ENCODE data around the gene EFCAB6. TPM values are rescaled to one million over a fixed set of nuclear protein-coding genes. Genes with fewer than 3 reads are reported as not detected.

EFCAB6 gene
- total RNA-seq, 1 donor: 2.7 TPM

DNA sequence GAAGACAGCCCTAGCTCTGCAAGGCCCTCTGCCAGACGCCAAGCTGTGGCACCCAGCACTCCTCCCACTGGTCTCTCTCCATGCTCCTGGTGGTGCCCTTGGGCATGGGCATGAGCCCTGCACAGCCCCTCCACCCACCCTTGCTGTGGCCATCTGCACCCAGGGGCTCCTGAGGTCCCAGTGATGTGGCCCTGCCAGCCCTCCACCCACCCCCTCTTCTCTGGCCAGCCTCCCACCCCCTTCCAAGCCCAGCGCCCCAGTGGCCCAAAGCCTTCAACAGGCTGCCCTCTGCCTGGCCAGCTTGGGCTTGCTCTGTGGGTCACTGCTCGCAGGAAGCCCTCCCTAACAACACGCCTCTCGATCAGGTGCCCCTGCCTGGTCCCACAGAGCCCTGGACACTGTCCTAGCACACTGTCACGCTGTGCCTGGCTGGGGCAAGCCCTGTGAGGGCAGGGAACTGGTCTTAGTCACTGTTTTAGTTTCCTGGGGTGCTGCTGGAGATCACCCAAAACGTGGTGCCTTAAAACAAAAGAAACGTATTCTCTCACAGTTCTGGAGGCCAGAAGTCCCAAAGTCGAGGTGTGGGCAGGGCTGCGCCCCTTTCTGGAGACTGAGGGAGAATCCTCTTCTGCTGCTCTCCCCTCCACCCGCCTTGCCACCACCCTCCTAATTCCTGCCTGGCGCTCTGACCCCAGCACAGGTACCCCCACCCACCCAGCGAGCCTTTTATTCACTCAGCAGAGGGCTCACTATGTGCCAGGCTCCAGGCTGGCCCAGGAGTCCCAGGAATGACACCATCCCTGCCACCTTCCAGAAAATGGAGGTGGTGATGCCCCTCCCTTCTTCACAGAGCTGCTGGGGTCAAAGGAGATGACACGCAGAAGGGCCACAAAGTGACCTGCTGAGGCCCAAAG is 35.5 kb upstream of the EFCAB6 start:
- no peak overlapping the region for H3K4me3 ChIP-seq (ENCODE audit: low read depth, low read length)
- TF ChIP-seq, protein P1, sequence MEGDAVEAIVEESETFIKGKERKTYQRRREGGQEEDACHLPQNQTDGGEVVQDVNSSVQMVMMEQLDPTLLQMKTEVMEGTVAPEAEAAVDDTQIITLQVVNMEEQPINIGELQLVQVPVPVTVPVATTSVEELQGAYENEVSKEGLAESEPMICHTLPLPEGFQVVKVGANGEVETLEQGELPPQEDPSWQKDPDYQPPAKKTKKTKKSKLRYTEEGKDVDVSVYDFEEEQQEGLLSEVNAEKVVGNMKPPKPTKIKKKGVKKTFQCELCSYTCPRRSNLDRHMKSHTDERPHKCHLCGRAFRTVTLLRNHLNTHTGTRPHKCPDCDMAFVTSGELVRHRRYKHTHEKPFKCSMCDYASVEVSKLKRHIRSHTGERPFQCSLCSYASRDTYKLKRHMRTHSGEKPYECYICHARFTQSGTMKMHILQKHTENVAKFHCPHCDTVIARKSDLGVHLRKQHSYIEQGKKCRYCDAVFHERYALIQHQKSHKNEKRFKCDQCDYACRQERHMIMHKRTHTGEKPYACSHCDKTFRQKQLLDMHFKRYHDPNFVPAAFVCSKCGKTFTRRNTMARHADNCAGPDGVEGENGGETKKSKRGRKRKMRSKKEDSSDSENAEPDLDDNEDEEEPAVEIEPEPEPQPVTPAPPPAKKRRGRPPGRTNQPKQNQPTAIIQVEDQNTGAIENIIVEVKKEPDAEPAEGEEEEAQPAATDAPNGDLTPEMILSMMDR (IDR thresholded peaks at IDR 0.05; ENCODE audit: insufficient read depth, low read length): no peak
- no peak for DNase-seq (ENCODE audit: low read depth)

DNA sequence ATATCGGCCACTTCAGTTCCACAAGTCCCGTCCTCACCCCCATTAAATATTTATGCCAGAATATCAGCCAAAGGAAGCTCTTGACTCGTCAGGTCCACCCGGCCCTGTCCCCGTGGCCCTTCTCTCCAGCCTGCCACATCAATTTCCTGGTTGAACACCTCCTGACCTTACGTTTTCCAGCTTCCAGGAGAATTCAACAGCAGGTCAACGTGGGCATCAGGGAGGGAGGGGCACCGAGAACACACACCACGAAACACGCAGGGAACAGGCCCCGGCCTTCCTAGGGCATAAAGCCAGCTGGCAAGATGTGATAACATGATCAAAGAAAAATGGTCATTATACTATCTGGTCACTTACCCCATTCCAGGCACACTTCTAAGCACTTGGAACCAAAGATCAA is 34.9 kb upstream of the EFCAB6 start:
- DNase-seq (ENCODE audit: low read depth): no peak
- H3K4me3 ChIP-seq (ENCODE audit: low read depth, low read length): no peak overlapping the region
- TF ChIP-seq, protein P1 (IDR thresholded peaks at IDR 0.05; ENCODE audit: insufficient read depth, low read length): no peak

DNA sequence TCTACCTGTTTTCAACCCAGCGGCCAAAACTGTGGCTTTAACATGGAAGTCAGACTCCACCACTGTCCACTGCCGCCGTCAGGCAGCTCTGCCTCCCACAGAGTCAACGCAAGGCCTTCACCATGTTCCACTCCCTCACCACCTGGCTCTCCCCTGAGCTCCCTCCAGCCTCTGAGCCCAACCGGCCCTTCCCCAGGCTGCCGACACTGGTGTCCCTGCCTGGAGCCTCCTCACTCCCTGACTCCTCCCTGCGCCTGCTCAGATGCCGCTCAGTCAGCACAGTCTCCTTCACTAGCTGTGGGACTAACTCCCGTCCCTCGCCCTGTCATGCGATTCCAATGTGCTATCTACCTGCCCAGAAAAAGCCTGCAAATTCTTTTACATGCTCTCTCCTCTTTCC is 33.9 kb upstream of the EFCAB6 start:
- no peak overlapping the region for H3K4me3 ChIP-seq (ENCODE audit: low read depth, low read length)
- no peak for DNase-seq (ENCODE audit: low read depth)
- TF ChIP-seq, protein P1 (IDR thresholded peaks at IDR 0.05; ENCODE audit: insufficient read depth, low read length): no peak

DNA sequence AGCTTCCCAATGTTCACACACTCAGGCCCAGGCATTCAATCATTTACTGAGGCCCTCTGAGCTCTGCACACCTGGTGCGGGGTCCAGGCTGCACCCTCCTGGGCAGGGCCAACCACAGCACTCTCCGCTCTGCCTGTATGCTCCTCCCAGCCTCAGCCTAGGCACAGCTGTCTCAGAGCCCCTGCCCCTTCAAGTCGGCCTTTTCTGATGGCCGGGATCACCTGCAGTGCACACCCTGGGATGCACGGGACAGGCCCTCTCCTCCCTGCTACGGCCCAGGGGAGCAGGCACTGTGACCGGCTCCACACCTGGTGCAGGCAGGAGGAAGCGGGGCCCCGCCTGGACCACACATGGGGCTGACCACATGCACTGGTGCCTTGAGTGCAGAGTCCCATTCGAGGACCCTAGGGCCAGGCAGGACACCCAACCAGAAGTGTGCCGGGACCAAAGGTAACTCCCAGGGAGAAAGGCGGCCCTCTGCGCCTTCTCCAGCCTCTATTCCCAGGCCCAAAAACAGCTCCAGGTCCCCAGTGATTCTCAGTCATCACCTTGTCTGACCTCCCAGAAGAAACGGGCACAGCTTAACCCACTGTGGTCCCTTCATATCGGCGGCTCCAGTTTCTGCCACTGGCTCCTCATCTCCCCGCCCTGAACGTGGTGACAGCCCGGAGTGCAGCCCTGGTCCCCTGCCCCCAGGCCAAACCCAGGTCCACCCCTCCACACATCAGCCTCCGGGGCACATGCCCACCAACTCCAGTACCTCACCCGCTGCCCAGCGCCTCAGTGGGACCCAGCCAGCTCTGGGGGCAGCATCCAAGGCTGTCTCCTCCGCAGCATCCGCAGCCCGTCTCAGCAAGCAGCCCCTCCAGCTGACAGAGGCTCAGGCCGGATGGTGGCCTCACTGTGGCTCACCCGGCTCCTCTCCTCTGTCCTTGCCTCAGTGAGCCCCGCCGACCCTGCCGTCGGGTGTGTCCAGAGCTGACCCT is 32.7 kb upstream of the EFCAB6 start:
- no peak for DNase-seq (ENCODE audit: low read depth)
- TF ChIP-seq, protein P1 (IDR thresholded peaks at IDR 0.05; ENCODE audit: insufficient read depth, low read length): no peak
- no peak overlapping the region for H3K4me3 ChIP-seq (ENCODE audit: low read depth, low read length)

DNA sequence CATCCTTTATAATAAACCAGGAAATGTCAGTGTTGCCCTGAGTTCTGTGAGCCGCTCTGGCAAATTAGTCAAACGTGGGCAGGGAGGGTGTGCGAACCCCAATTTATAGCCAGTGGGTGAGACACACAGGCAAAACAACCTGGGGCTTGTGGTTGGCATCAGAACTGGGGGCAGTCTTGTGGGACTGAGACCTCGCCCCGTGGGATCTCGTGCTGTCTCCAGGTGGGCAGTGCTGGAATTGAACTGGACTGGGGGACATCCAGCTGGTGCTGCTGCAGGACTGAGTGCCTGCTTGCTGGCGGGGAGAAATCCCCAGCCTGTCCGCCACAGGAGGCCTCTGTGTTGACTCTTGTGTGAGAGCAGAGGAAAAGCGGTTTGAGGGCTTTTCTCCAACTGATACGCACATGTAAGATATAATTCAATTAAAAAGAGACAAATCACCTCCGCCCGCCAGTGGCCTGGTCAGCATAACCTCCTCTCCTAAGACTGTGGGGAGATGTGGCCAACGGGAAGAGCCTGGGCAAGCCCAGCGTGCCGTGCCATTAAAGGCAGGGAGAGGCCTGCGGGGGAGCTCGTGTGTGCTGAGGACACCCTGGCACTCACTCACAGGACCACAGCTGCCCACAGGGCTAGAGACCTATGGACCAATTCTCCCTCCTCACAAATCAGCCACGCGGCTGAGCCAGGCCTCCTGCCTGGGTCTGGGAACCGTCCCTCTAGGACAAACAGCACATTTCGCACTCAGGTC is 31.9 kb upstream of the EFCAB6 start:
- TF ChIP-seq, protein P1 (IDR thresholded peaks at IDR 0.05; ENCODE audit: insufficient read depth, low read length): no peak
- DNase-seq (ENCODE audit: low read depth): no peak
- no peak overlapping the region for H3K4me3 ChIP-seq (ENCODE audit: low read depth, low read length)

DNA sequence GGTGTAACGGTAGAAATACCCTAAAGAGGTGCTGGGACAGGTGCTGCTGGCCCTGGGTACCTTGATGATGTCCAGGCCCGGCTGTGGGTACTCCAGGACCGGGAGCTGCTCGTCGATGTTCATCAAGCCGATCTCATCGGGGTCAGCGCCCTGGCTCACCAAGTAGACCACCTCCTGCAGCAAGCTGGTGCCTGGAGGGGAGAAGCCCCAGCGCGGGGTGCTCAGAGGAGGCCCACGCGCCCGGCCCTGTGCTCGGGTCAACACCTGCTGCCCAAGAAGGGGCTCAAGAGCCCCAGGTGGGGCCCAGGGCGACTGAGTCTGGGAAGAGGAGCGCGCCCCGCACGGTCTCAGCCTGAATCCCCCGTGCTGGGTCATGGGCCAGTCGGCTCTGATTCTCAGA is 29.6 kb upstream of the EFCAB6 start:
- H3K4me3 ChIP-seq (ENCODE audit: low read depth, low read length): no peak overlapping the region
- TF ChIP-seq, protein P1 (IDR thresholded peaks at IDR 0.05; ENCODE audit: insufficient read depth, low read length): no peak
- no peak for DNase-seq (ENCODE audit: low read depth)
